GM21447 (cell line): ENCODE data around the gene CYB5R3.

Experiments used
- ATAC-seq: cut with Tn5 transposase; IDR thresholded peaks from one replicate; pipeline ENCODE4 v1.9.1; 2021; ENCODE audit not compliant: unreplicated experiment

The CYB5R3 gene

GRCh38 chr22:42646569-42647525 is 2.3 kb downstream of the CYB5R3 start:
- ATAC-seq = no peak

- ATAC-seq = no peak
These were observed 3.1 kb downstream of the CYB5R3 start for GRCh38 chr22:42645938-42646568.

- no peak for ATAC-seq
These were observed 3.8 kb downstream of the CYB5R3 start for GRCh38 chr22:42645341-42645937.

GRCh38 chr22:42644422-42645340 is 4.5 kb downstream of the CYB5R3 start:
- ATAC-seq = no peak

- ATAC-seq = no peak
These were observed 5.4 kb downstream of the CYB5R3 start for GRCh38 chr22:42643634-42644421.

- ATAC-seq = no peak
These were observed 6.2 kb downstream of the CYB5R3 start for GRCh38 chr22:42642806-42643633.

- no peak for ATAC-seq
These were observed 7.3 kb downstream of the CYB5R3 start for GRCh38 chr22:42641801-42642413.

- ATAC-seq = no peak
These were observed 9.5 kb downstream of the CYB5R3 start for GRCh38 chr22:42639541-42640241.

- ATAC-seq = no peak
These were observed 11.6 kb downstream of the CYB5R3 start for GRCh38 chr22:42637555-42637954.

- no peak for ATAC-seq
These were observed 12.7 kb downstream of the CYB5R3 start for GRCh38 chr22:42636506-42636905.

GRCh38 chr22:42635531-42635930 is 13.7 kb downstream of the CYB5R3 start:
- no peak for ATAC-seq

GRCh38 chr22:42633013-42633412 is 16.2 kb downstream of the CYB5R3 start:
- ATAC-seq = no peak

- no peak for ATAC-seq
These were observed 17.1 kb downstream of the CYB5R3 start for GRCh38 chr22:42632096-42632495.

GRCh38 chr22:42630901-42631602 is 18.1 kb downstream of the CYB5R3 start:
- ATAC-seq = no peak

- ATAC-seq = no peak
These were observed 19.0 kb downstream of the CYB5R3 start for GRCh38 chr22:42630211-42630610.

- no peak for ATAC-seq
These were observed 21.2 kb downstream of the CYB5R3 start for GRCh38 chr22:42627981-42628380.

- ATAC-seq = no peak
These were observed 22.1 kb downstream of the CYB5R3 start for GRCh38 chr22:42626951-42627625.
